ENCODE results near the gene CRTAP.

CRTAP gene

GRCh38 chr3:33111581-33111980, 2.2 kb upstream of the CRTAP start:
- no peak overlapping the region for H3K4me3 ChIP-seq (ENCODE audit: low read depth, low read length)
- no peak for DNase-seq (ENCODE audit: low read depth)
- no peak for TF ChIP-seq CTCF (IDR thresholded peaks at IDR 0.05; ENCODE audit: control insufficient read depth, extremely low read depth, insufficient read depth)

- TF ChIP-seq CTCF (IDR thresholded peaks at IDR 0.05; ENCODE audit: control insufficient read depth, extremely low read depth, insufficient read depth), result no peak
- DNase-seq (ENCODE audit: low read depth), result no peak
- H3K4me3 ChIP-seq (ENCODE audit: low read depth, low read length), result peak overlapping the region; percentile 62
Measured at GRCh38 chr3:33114622-33115023, 809 bp downstream of the CRTAP start.

- no peak for DNase-seq (ENCODE audit: low read depth)
- no peak for TF ChIP-seq CTCF (IDR thresholded peaks at IDR 0.05; ENCODE audit: control insufficient read depth, extremely low read depth, insufficient read depth)
- no peak overlapping the region; the same call in 1 of the 2 replicates for H3K4me3 ChIP-seq (ENCODE audit: low read depth, low read length)
Measured at GRCh38 chr3:33115024-33115768, 1.4 kb downstream of the CRTAP start.

GRCh38 chr3:33117461-33117860, 3.6 kb downstream of the CRTAP start:
- no peak for DNase-seq (ENCODE audit: low read depth)
- H3K4me3 ChIP-seq (ENCODE audit: low read depth, low read length), result no peak overlapping the region
- TF ChIP-seq CTCF (IDR thresholded peaks at IDR 0.05; ENCODE audit: control insufficient read depth, extremely low read depth, insufficient read depth), result no peak

- no peak for TF ChIP-seq CTCF (IDR thresholded peaks at IDR 0.05; ENCODE audit: control insufficient read depth, extremely low read depth, insufficient read depth)
- no peak overlapping the region for H3K4me3 ChIP-seq (ENCODE audit: low read depth, low read length)
- no peak for DNase-seq (ENCODE audit: low read depth)
Measured at GRCh38 chr3:33119891-33120290, 6.1 kb downstream of the CRTAP start.

GRCh38 chr3:33122991-33123390, 9.2 kb downstream of the CRTAP start:
- no peak for TF ChIP-seq CTCF (IDR thresholded peaks at IDR 0.05; ENCODE audit: control insufficient read depth, extremely low read depth, insufficient read depth)
- no peak overlapping the region for H3K4me3 ChIP-seq (ENCODE audit: low read depth, low read length)
- DNase-seq (ENCODE audit: low read depth), result no peak

GRCh38 chr3:33124638-33125037, 10.8 kb downstream of the CRTAP start:
- TF ChIP-seq CTCF (IDR thresholded peaks at IDR 0.05; ENCODE audit: control insufficient read depth, extremely low read depth, insufficient read depth), result no peak
- no peak overlapping the region for H3K4me3 ChIP-seq (ENCODE audit: low read depth, low read length)
- no peak for DNase-seq (ENCODE audit: low read depth)

All from LNCaP clone FGC (cell line).